SW 1271 (cell line): ENCODE measurements around the gene PSG11.
"Not testable (repeated sequence)": the region's sequence is repeated elsewhere in the genome, so short reads cannot be mapped to it uniquely, and the experiment has no call there.

ENCODE experiments used
- DNase-seq, 2 experiments: peaks; one replicate each; lab custom pipeline; 2025; lab: John Stamatoyannopoulos, UW

Gene PSG11

DNA sequence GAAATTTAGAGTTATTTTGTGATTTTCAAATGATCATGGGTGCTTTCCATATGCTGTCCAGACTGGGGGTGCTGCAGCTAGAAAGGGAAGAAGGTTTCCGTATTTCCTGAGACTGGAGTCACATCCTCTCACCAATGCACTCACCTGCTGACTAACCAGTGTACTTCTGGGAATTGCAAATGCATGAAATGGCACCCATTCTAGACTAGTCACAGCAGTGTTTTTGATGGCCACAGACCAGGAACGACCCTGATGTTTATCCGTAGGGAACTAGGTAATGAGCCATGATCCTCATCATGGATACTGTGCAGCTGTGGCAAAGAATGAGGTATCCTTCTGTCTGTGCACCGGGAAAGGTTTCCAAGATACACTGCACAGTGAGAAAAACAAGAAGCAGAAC lies 37.1 kb downstream of the PSG11 start:
- DNase-seq, result not testable (repeated sequence)

GRCh38 chr19:42988206-42988605 lies 38.1 kb downstream of the PSG11 start:
- DNase-seq, result not testable (repeated sequence)

GRCh38 chr19:42985588-42985987 lies 40.7 kb downstream of the PSG11 start:
- DNase-seq, result no peak

GRCh38 chr19:42982111-42982510 lies 44.2 kb downstream of the PSG11 start:
- not testable (repeated sequence) for DNase-seq

GRCh38 chr19:42971451-42971850 lies 54.8 kb downstream of the PSG11 start:
- not testable (repeated sequence) for DNase-seq

- no peak for DNase-seq
These were observed 61.1 kb downstream of the PSG11 start for GRCh38 chr19:42965176-42965575.

DNA sequence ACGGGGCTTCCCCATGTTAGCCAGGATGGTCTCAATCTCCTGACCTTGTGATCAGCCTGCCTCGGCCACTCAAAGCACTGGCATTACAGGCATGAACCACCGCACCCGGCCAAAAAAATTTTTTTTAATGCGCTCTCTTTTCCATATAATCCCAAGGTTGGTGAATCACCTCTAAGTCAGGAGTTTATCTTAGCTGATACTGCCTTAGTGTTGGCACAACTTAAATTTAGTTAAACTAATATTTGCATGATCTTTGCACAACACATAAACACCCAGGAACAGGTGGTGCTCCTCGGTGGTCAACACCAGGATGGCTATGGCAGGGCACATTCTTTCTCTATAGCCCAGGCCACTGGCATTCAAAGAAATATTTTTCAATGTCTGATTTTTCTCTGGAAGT lies 65.2 kb downstream of the PSG11 start:
- no peak for DNase-seq
